Measurements from ENCODE around the gene ABCC10. TPM values are rescaled to one million over a fixed set of nuclear protein-coding genes. Genes with fewer than 3 reads are reported as not detected.
"Not testable (repeated sequence)": the region's sequence is repeated elsewhere in the genome, so short reads cannot be mapped to it uniquely, and the experiment has no call there.

ABCC10 gene
- total RNA-seq, 6 experiments from 2014 or later: 5.8 to 10.7 (median 7.5) TPM

DNA sequence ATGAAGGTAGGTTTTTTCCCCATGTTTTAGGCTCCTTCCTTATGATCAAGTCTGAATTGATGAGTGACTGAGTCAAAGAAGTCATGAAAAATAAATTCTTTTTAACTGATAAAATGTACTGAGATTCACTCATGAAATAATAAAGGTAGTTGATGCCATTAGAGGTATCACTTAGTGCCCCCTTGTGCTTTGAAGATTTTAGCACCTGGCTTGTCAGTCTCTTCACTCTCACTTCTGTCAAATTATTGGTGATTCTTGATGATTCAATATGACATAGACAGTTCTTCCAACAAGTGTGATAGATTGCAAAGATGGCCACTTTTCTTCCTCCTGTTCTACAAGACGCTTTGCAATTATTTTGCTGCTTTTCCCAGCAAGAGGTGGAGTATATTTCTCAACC, 32.2 kb downstream of the ABCC10 start:
- intact Hi-C loops (cut with DNase I): no loop called here
- no peaks in the 10 kb centered on the region for H3K36me3 ChIP-seq
- ATAC-seq (no peak), DNase-seq (no peak)
- H3K27ac ChIP-seq: no peak overlapping the region
- H3K4me1 ChIP-seq: peaks cover 0 to 13% (median 0%) of the 10 kb centered on the region in 4 donors
- H3K9me3 ChIP-seq: no peaks in the 10 kb centered on the region
- H3K4me3 ChIP-seq: no peak overlapping the region
- no peak for TF ChIP-seq POLR2A (IDR thresholded peaks at IDR 0.05)
- TF ChIP-seq, protein P1, sequence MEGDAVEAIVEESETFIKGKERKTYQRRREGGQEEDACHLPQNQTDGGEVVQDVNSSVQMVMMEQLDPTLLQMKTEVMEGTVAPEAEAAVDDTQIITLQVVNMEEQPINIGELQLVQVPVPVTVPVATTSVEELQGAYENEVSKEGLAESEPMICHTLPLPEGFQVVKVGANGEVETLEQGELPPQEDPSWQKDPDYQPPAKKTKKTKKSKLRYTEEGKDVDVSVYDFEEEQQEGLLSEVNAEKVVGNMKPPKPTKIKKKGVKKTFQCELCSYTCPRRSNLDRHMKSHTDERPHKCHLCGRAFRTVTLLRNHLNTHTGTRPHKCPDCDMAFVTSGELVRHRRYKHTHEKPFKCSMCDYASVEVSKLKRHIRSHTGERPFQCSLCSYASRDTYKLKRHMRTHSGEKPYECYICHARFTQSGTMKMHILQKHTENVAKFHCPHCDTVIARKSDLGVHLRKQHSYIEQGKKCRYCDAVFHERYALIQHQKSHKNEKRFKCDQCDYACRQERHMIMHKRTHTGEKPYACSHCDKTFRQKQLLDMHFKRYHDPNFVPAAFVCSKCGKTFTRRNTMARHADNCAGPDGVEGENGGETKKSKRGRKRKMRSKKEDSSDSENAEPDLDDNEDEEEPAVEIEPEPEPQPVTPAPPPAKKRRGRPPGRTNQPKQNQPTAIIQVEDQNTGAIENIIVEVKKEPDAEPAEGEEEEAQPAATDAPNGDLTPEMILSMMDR (IDR thresholded peaks at IDR 0.05): no peak
- peaks cover 0 to 4% of the 10 kb centered on the region in 2 donors for H3K27me3 ChIP-seq
- WGBS (ENCODE audit: insufficient coverage, low coverage, low lambda C conversion rate, missing lambda C conversion rate): 69% methylated on average over 1 of the region's 1 CpG

DNA sequence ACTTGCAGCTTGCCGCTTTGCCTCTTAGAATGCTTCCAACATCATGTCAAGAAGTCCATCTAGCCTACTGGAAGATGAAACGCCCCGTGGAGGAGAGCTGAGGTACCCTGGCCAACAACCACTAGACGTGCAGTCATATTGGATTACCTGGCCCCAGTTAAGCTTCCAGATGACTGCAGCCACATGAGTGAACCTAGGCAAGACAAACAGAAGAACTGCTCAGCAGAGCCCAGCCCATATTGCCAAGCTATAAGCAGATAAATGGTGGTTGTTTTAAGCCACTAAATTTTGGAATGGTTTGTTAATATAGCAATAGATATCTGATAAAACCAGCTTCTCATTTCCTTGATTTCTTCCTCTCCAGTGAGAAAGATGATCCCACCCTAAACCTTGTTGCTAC, 32.7 kb downstream of the ABCC10 start:
- peaks cover 0 to 9% (median 0%) of the 10 kb centered on the region in 4 donors for H3K4me1 ChIP-seq
- TF ChIP-seq, protein P1 (IDR thresholded peaks at IDR 0.05): no peak
- TF ChIP-seq POLR2A (IDR thresholded peaks at IDR 0.05): no peak
- H3K27me3 ChIP-seq: peaks cover 0 to 4% of the 10 kb centered on the region in 2 donors
- intact Hi-C loops (cut with DNase I): no loop called here
- ATAC-seq: no peak
- H3K4me3 ChIP-seq: no peak overlapping the region
- H3K9me3 ChIP-seq: no peaks in the 10 kb centered on the region
- no peak overlapping the region for H3K27ac ChIP-seq
- H3K36me3 ChIP-seq: no peaks in the 10 kb centered on the region
- DNase-seq: no peak
- WGBS (ENCODE audit: insufficient coverage, low coverage, low lambda C conversion rate, missing lambda C conversion rate): 66% methylated on average over 4 of the region's 4 CpGs

DNA sequence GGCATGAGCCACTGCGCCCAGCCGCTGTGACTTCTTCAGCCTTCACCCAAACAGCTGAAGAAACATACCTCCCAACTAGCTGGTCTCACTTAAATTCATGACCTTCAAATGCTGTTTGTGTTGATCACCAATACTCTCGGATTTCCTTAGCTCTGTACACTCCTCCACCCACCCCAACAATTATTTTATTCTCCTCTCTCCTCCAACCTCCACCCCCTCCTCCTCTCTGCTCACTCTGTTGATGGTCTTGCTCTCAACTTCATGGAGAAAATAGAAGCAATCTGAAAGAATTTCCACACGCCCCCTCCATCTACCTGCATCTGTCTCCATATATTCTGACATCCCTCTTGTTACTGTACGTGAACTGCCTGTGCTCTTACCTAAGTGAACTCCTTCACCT, 34.6 kb downstream of the ABCC10 start:
- ATAC-seq: no peak
- no peak for TF ChIP-seq POLR2A (IDR thresholded peaks at IDR 0.05)
- TF ChIP-seq, protein P1 (IDR thresholded peaks at IDR 0.05): no peak

DNA sequence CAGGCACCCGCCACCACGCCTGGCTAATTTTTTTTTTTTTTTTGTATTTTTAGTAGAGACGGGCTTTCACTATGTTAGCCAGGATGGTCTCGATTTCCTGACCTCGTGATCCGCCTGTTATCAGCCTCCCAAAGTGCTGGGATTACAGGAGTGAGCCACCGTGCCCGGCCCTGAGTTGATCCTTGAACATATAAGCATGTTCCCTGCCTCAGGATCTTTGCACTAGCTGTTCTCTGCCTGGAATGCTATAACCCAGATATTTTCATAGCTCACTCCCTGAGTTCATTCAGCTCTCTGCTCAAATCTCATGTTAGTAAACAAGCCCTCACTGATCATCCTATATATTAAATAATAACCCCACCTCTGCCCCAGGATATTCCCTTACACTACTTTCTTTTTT, 37.0 kb downstream of the ABCC10 start:
- ATAC-seq (no peak), DNase-seq (no peak)
- Histone ChIP-seq H3K4me1 (no peaks in the 10 kb centered on the region), H3K4me3 (no peak overlapping the region), H3K9me3 (no peaks in the 10 kb centered on the region), H3K36me3 (no peaks in the 10 kb centered on the region), H3K27ac (no peak overlapping the region), H3K27me3 (no peaks in the 10 kb centered on the region)
- WGBS (ENCODE audit: insufficient coverage, low coverage, low lambda C conversion rate, missing lambda C conversion rate): 83% methylated on average over 8 of the region's 8 CpGs
- TF ChIP-seq, protein P1 (IDR thresholded peaks at IDR 0.05): no peak
- no peak for TF ChIP-seq POLR2A (IDR thresholded peaks at IDR 0.05)
- intact Hi-C loops (cut with DNase I): no loop called here

More for the DNA sequence above, 34.6 kb downstream of the ABCC10 start:
- WGBS (ENCODE audit: insufficient coverage, low coverage, low lambda C conversion rate, missing lambda C conversion rate): 51% methylated on average over 2 of the region's 5 CpGs
- intact Hi-C loops (cut with DNase I): no loop called here
- DNase-seq: no peak
- Histone ChIP-seq H3K4me1 (no peaks in the 10 kb centered on the region), H3K27me3 (no peaks in the 10 kb centered on the region), H3K36me3 (no peaks in the 10 kb centered on the region), H3K9me3 (no peaks in the 10 kb centered on the region), H3K4me3 (no peak overlapping the region), H3K27ac (no peak overlapping the region)

DNA sequence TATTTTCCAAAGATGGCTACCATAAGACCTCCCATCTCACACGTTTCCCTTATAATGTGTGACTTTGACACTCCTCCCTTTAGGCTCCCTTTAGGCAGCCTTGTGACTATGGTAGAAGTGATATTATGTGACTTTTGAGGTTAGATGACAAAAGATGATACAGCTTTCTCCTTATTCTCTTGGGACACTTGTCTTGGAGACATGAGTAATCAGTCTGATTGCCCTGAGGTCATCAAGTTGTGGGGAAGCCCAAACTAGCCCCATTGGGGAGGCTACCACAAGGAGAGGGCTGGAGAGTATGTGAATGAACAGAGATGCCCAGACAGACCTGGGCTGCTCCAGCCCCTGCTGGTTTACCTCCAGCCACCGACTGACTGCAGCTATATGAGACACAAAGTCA, 38.6 kb downstream of the ABCC10 start:
- no peak overlapping the region for H3K4me3 ChIP-seq
- H3K27me3 ChIP-seq: no peaks in the 10 kb centered on the region
- intact Hi-C loops (cut with DNase I): no loop called here
- no peaks in the 10 kb centered on the region for H3K36me3 ChIP-seq
- TF ChIP-seq, protein P1 (IDR thresholded peaks at IDR 0.05): no peak
- no peak for TF ChIP-seq POLR2A (IDR thresholded peaks at IDR 0.05)
- H3K27ac ChIP-seq: no peak overlapping the region
- no peaks in the 10 kb centered on the region for H3K4me1 ChIP-seq
- WGBS (ENCODE audit: insufficient coverage, low coverage, low lambda C conversion rate, missing lambda C conversion rate): 48% methylated on average over 2 of the region's 2 CpGs
- no peak for DNase-seq
- no peak for ATAC-seq
- no peaks in the 10 kb centered on the region for H3K9me3 ChIP-seq

DNA sequence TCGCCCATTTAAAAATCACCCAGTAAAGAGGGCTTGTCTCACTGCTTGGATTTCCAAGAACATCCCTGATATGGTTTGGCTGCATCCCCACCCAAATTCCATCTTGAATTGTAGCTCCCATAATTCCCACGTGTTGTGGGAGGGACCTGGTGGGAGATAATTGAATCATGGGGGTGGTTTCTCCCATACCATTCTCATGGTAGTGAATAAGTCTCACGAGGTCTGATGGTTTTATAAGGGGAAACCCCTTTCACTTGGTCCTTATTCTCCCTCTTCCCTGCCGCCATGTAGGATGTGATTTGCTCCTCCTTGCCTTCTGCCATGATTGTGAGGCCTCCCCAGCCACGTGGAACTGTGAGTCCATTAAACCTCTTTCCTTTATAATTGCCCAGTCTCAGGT, 39.9 kb downstream of the ABCC10 start:
- H3K27ac ChIP-seq; intact Hi-C loops (cut with DNase I); H3K4me3 ChIP-seq; H3K36me3 ChIP-seq; DNase-seq; H3K27me3 ChIP-seq; H3K4me1 ChIP-seq; H3K9me3 ChIP-seq; ATAC-seq: not testable (repeated sequence)
- WGBS (ENCODE audit: insufficient coverage, low coverage, low lambda C conversion rate, missing lambda C conversion rate): 50% methylated on average over 5 of the region's 5 CpGs
